HCT116 (cell line): ENCODE measurements around the gene MAPK8. TPM values are rescaled to one million over a fixed set of nuclear protein-coding genes. Genes with fewer than 3 reads are reported as not detected.

Experiments used
- ATAC-seq: fragments of 200-7000 bp; cut with Tn5 transposase; 2 replicates; pipeline ENCODE4 v1.9.1; 2020; ENCODE audit warnings: mild to moderate bottlenecking, moderate library complexity
- BruUV-seq: library from RNA; stranded (reverse); fragments of 400-500 nt; replicated peaks from 2 replicates; lab custom pipeline; 2021; lab: Mats Ljungman, UMichigan
- CTCF ChIA-PET: fragments of 300-600 bp; sonication (Branson Sonifier 250); formaldehyde crosslinking; loops from one replicate; lab custom pipeline; 2021; ENCODE audit warnings: antibody characterized with exemption; lab: Charles Lee
- POLR2A ChIA-PET: fragments of 300-600, 350-600 bp; sonication (Branson Sonifier 250); formaldehyde crosslinking; loops from one replicate; lab custom pipeline; 2021; ENCODE audit warnings: antibody characterized with exemption; lab: Charles Lee
- RAD21 ChIA-PET, 2 experiments: fragments of 300-600 bp; sonication (Branson Sonifier 250); formaldehyde crosslinking; loops; one replicate each; lab custom pipeline; 2023; ENCODE audit warnings: low total read pairs in 2 of 2; ENCODE audit not compliant: uncharacterized antibody in 2 of 2, unreplicated experiment in 2 of 2, low non-redundant PET in 1 of 2; lab: Charles Lee
- DNase-seq: peaks from one replicate; pipeline ENCODE4 v3.0.0-alpha.2; 2010; ENCODE audit warnings: low read depth, low spot score
- H2AFZ ChIP-seq: fragments of 200-600 bp; shearing (Covaris generic), sonication (generic); 2 replicates; pipeline ENCODE4 v1.6.1; 2017; ENCODE audit warnings: low read depth, mixed run types, mixed read lengths, antibody characterized with exemption, low read length; ENCODE audit not compliant: poor library complexity, severe bottlenecking
- H3K27ac ChIP-seq: 2 replicates; pipeline ENCODE4 v1.5.1; 2012; ENCODE audit warnings: low read depth, low read length
- H3K27me3 ChIP-seq: fragments of 200-600 bp; sonication (generic); 2 replicates; pipeline ENCODE4 v1.6.1; 2016; ENCODE audit warnings: mixed run types, low read length, mixed read lengths; ENCODE audit not compliant: insufficient read depth
- H3K36me3 ChIP-seq, 2 experiments: fragments of 200-500 bp in 1 of 2; fragments of 200-600 bp in 1 of 2; sonication (Bioruptor generic) in 1 of 2; sonication (generic) in 1 of 2; 2 replicates each; pipeline versions ENCODE4 v1.5.1 to v1.6.1; 2014 to 2016; ENCODE audit warnings: low read length in 2 of 2, inconsistent platforms in 1 of 2, mixed read lengths in 1 of 2, mixed run types in 1 of 2; ENCODE audit not compliant: insufficient read depth in 2 of 2, control insufficient read depth in 1 of 2
- H3K4me1 ChIP-seq, 2 experiments: fragments of 200-600 bp in 1 of 2; sonication (generic) in 1 of 2; 2 replicates each; pipeline versions ENCODE4 v1.5.1 to v1.6.1; 2012 to 2017; ENCODE audit warnings: low read length in 2 of 2, inconsistent platforms in 1 of 2, mild to moderate bottlenecking in 1 of 2, mixed read lengths in 1 of 2, mixed run types in 1 of 2, moderate library complexity in 1 of 2; ENCODE audit not compliant: insufficient read depth in 2 of 2, control insufficient read depth in 1 of 2
- H3K4me2 ChIP-seq: fragments of 200-600 bp; sonication (generic); 2 replicates; pipeline ENCODE4 v1.6.1; 2017; ENCODE audit warnings: mixed run types, low read length, mixed read lengths
- H3K4me3 ChIP-seq, 2 experiments: fragments of 200-600 bp in 1 of 2; sonication (generic) in 1 of 2; replicated peaks in 1 of 2; 2 replicates each; pipeline ENCODE4 v1.5.1; 2011 to 2016; ENCODE audit warnings: low read length in 2 of 2, control low read depth in 1 of 2, low read depth in 1 of 2, mild to moderate bottlenecking in 1 of 2, mixed read lengths in 1 of 2, mixed run types in 1 of 2
- H3K79me2 ChIP-seq: fragments of 200-600 bp; sonication (generic); 2 replicates; pipeline ENCODE4 v1.6.1; 2017; ENCODE audit warnings: mild to moderate bottlenecking, mixed run types, low read length, moderate library complexity, mixed read lengths; ENCODE audit not compliant: insufficient read depth
- H3K9ac ChIP-seq: fragments of 200-600 bp; sonication (generic); 2 replicates; pipeline ENCODE4 v1.6.1; 2016; ENCODE audit warnings: low read length, mixed read lengths
- H3K9me2 ChIP-seq: fragments of 200-600 bp; sonication (generic), shearing (Covaris generic); 2 replicates; pipeline ENCODE4 v1.6.1; 2017; ENCODE audit warnings: mixed run types, mild to moderate bottlenecking, moderate library complexity; ENCODE audit not compliant: insufficient read depth
- H3K9me3 ChIP-seq, 2 experiments: fragments of 200-500 bp in 1 of 2; fragments of 200-600 bp in 1 of 2; sonication (Bioruptor generic) in 1 of 2; sonication (generic) in 1 of 2; 2 replicates each; pipeline ENCODE4 v1.6.1; 2014 to 2017; ENCODE audit warnings: low read length in 2 of 2, mixed read lengths in 2 of 2, inconsistent platforms in 1 of 2, low read depth in 1 of 2, mild to moderate bottlenecking in 1 of 2, mixed run types in 1 of 2, moderate library complexity in 1 of 2; ENCODE audit not compliant: control insufficient read depth in 1 of 2, insufficient read depth in 1 of 2
- H4K20me1 ChIP-seq: fragments of 200-600 bp; sonication (generic), shearing (Covaris generic); 2 replicates; pipeline ENCODE4 v1.6.1; 2017; ENCODE audit warnings: mixed run types, mild to moderate bottlenecking, moderate library complexity; ENCODE audit not compliant: insufficient read depth
- ATF3 ChIP-seq: IDR thresholded peaks from 2 replicates; pipeline ENCODE4 v1.6.1; 2012
- CBX3 ChIP-seq: IDR thresholded peaks from 2 replicates; pipeline ENCODE4 v1.6.1; 2012; ENCODE audit warnings: low read depth
- CTCF ChIP-seq, 3 experiments: fragments of 200-600 bp in 1 of 3; sonication (generic) in 1 of 3; IDR thresholded peaks in 2 of 3; conservative IDR thresholded peaks in 1 of 3; 2 replicates each; pipeline ENCODE4 v1.5.1; 2012 to 2017; ENCODE audit warnings: low read depth in 2 of 3, low read length in 2 of 3, antibody characterized with exemption in 1 of 3, borderline replicate concordance in 1 of 3, control low read depth in 1 of 3, mild to moderate bottlenecking in 1 of 3, mixed read lengths in 1 of 3, mixed run types in 1 of 3, moderate library complexity in 1 of 3; ENCODE audit not compliant: insufficient read depth in 1 of 3
- EGR1 ChIP-seq: IDR thresholded peaks from 2 replicates; pipeline ENCODE4 v1.6.1; 2012; ENCODE audit warnings: low read depth
- ELF1 ChIP-seq: IDR thresholded peaks from 2 replicates; pipeline ENCODE4 v1.6.1; 2012; ENCODE audit warnings: low read depth, borderline replicate concordance
- EZH2 ChIP-seq: fragments of 200-600 bp; sonication (generic); IDR thresholded peaks from 2 replicates; pipeline ENCODE4 v1.6.1; 2017; ENCODE audit warnings: antibody characterized with exemption, mixed run types
- FOSL1 ChIP-seq: IDR thresholded peaks from 2 replicates; pipeline ENCODE4 v1.6.1; 2012; ENCODE audit warnings: low read depth
- POLR2AphosphoS5 ChIP-seq: IDR thresholded peaks from 2 replicates; pipeline ENCODE4 v1.6.1; 2011; ENCODE audit warnings: mild to moderate bottlenecking, low read depth, low read length, moderate library complexity
- RAD21 ChIP-seq: IDR thresholded peaks from 2 replicates; pipeline ENCODE4 v1.6.1; 2012; ENCODE audit warnings: low read depth, mild to moderate bottlenecking
- REST ChIP-seq: IDR thresholded peaks from 2 replicates; pipeline ENCODE4 v1.6.1; 2012; ENCODE audit warnings: low read depth
- SIN3A ChIP-seq: IDR thresholded peaks from 2 replicates; pipeline ENCODE4 v1.6.1; 2012; ENCODE audit warnings: low read depth
- SP1 ChIP-seq: IDR thresholded peaks from 2 replicates; pipeline ENCODE4 v1.6.1; 2012; ENCODE audit warnings: low read depth
- SRF ChIP-seq: IDR thresholded peaks from 2 replicates; pipeline ENCODE4 v1.6.1; 2012; ENCODE audit warnings: low read depth
- TCF7L2 ChIP-seq: IDR thresholded peaks from 2 replicates; pipeline ENCODE4 v1.7.0; 2011; ENCODE audit warnings: borderline replicate concordance, inconsistent platforms; ENCODE audit not compliant: insufficient read depth, insufficient read length; ENCODE audit errors: extremely low read depth
- ZFX ChIP-seq: fragments of 450-650 bp; IDR thresholded peaks from 2 replicates; pipeline ENCODE4 v1.6.1; 2017
- intact Hi-C: fragments of 100-400 bp; cut with micrococcal nuclease; formaldehyde crosslinking; loops from 2 replicates; pipeline ENCODE4 v1.10.0; 2022
- total RNA-seq: library from RNA; stranded (reverse); gene quantifications from one replicate; pipeline ENCODE4 v1.2.1, GENCODE V29; 2021; ENCODE audit not compliant: unreplicated experiment

MAPK8 gene
- total RNA-seq, 1 experiment from 2014 or later, result 71.0 TPM

- ATAC-seq (peak; percentile 31), DNase-seq (no peak)
- H3K36me3 ChIP-seq, result no peaks in the 10 kb centered on the region
- no peak overlapping the region for H3K9ac ChIP-seq
- H3K4me2 ChIP-seq, result no peak overlapping the region
- BruUV-seq, result no TSS peak
- no peaks in the 10 kb centered on the region for H3K79me2 ChIP-seq
- H3K4me3 ChIP-seq, result no peak overlapping the region
- H3K4me1 ChIP-seq, result no peaks in the 10 kb centered on the region; a peak in 1 of 4 replicates
- POLR2A ChIA-PET, result no interaction called here
- H3K27ac ChIP-seq, result no peak overlapping the region
- RAD21 ChIA-PET, result interaction anchor here in 1 of 2 experiments (1.4 kb wide), 1 partner anchor 82 kb away, joined by 4 read pairs; no protein-coding TSS in a partner anchor
- no peaks in the 10 kb centered on the region for H4K20me1 ChIP-seq
- intact Hi-C loops, result no loop called here
- TF ChIP-seq EGR1 (no peak), SP1 (no peak), ATF3 (no peak), ZFX (no peak), CBX3 (no peak), ELF1 (no peak), POLR2AphosphoS5 (no peak), EZH2 (no peak), REST (no peak), FOSL1 (no peak), TCF7L2 (no peak), CTCF (IDR thresholded peaks at IDR 0.05 in 2 of 3, conservative IDR thresholded peaks at IDR 0.05 in 1 of 3; ENCODE audit: borderline replicate concordance in 1 of 3, insufficient read depth in 1 of 3, low read depth in 2 of 3, low read length in 2 of 3) (no peak), SRF (no peak), RAD21 (no peak), SIN3A (no peak)
- no peaks in the 10 kb centered on the region for H3K27me3 ChIP-seq
- no peaks in the 10 kb centered on the region for H3K9me2 ChIP-seq
- CTCF ChIA-PET, result interaction anchor here (0.6 to 2.0 kb wide), 5 partner anchors 20 to 211 kb away, joined by 3 to 17 read pairs (median 4); no protein-coding TSS in a partner anchor
- no peak overlapping the region for H2AFZ ChIP-seq
- H3K9me3 ChIP-seq, result no peaks in the 10 kb centered on the region
These were observed 138.7 kb downstream of the MAPK8 start for GRCh38 chr10:48444861-48445841.
